ENCODE data around the gene RNF41.

The RNF41 gene

GRCh38 chr12:56229916-56230431 is 8.3 kb upstream of the RNF41 start, which contains the start of gene SLC39A5:
SLC39A5 (plus strand) TSS chr12:56230051; CDS start chr12:56231275, 1,224 bp downstream.
- TF ChIP-seq CTCF (conservative IDR thresholded peaks at IDR 0.05) = no peak
- no peak within 1 kb of the TSS for H3K27ac ChIP-seq

- no peak for TF ChIP-seq CTCF (conservative IDR thresholded peaks at IDR 0.05)
- no peak overlapping the region for H3K27ac ChIP-seq
These were observed 7.4 kb upstream of the RNF41 start for GRCh38 chr12:56229082-56229481.

GRCh38 chr12:56224954-56225353 is 3.2 kb upstream of the RNF41 start:
- H3K27ac ChIP-seq = peak overlapping the region; percentile 98
- TF ChIP-seq CTCF (conservative IDR thresholded peaks at IDR 0.05) = no peak

- H3K27ac ChIP-seq = peak within 1 kb of the TSS; percentile 98
- TF ChIP-seq CTCF (conservative IDR thresholded peaks at IDR 0.05) = peak; percentile 99
These were observed 2.5 kb upstream of the RNF41 start, which contains the start of gene NABP2 for GRCh38 chr12:56224102-56224701. NABP2 (plus strand) TSS chr12:56224342; CDS start chr12:56224857, 515 bp downstream.

- no peak for TF ChIP-seq CTCF (conservative IDR thresholded peaks at IDR 0.05)
- peak overlapping the region; percentile 98 for H3K27ac ChIP-seq
These were observed 1.9 kb upstream of the RNF41 start for GRCh38 chr12:56223571-56224101.

GRCh38 chr12:56222531-56222895 is 791 bp upstream of the RNF41 start:
- no peak for TF ChIP-seq CTCF (conservative IDR thresholded peaks at IDR 0.05)
- peak overlapping the region; percentile 98 for H3K27ac ChIP-seq

GRCh38 chr12:56221232-56221756 is 428 bp downstream of the RNF41 start:
- TF ChIP-seq CTCF (conservative IDR thresholded peaks at IDR 0.05) = no peak
- H3K27ac ChIP-seq = peak overlapping the region; percentile 98
